K562 (cell line): ENCODE data around the gene CSNK1A1. TPM values are rescaled to one million over a fixed set of nuclear protein-coding genes. Genes with fewer than 3 reads are reported as not detected.

Experiments used
- ATAC-seq: fragments of 200-7000 bp; cut with Tn5 transposase; 3 replicates; pipeline ENCODE4 v1.9.1; 2020; ENCODE audit warnings: moderate library complexity
- BruUV-seq: library from RNA; stranded (reverse); fragments of 400-500 nt; replicated peaks from 2 replicates; lab custom pipeline; 2021; lab: Mats Ljungman, UMichigan
- CTCF ChIA-PET: fragments of 300-600 bp; formaldehyde crosslinking; extraction: SDS; loops from one replicate; lab custom pipeline; 2021; ENCODE audit warnings: low intra/inter-chr PET ratio; lab: Yijun Ruan, JAX
- POLR2A ChIA-PET: fragments of 300-600, 350-650 bp; sonication (Branson Sonifier 250); formaldehyde crosslinking; extraction: SDS; loops from one replicate; lab custom pipeline; 2021; ENCODE audit warnings: antibody characterized with exemption, inconsistent platforms; lab: Yijun Ruan, JAX
- DNase-seq, 4 experiments: peaks; one replicate each; pipeline versions ENCODE4 v3.0.0 to v3.0.0-alpha.2; 2011 to 2018; ENCODE audit warnings: low spot score in 3 of 4, mixed read lengths in 3 of 4; ENCODE audit errors: extremely low read depth in 1 of 4
- FAIRE-seq: peaks from 2 replicates; lab custom pipeline; 2011; peaks lifted over from hg19 to GRCh38; lab: Jason Lieb, UNC
- H2AFZ ChIP-seq: 2 replicates; pipeline ENCODE4 v1.6.0; 2011; ENCODE audit warnings: low read depth, low read length, control low read depth, inconsistent platforms
- H3K27ac ChIP-seq: fragments of 200-600 bp; 3 replicates; pipeline ENCODE4 v1.8.0; 2011; ENCODE audit warnings: low read depth, mild to moderate bottlenecking, control low read depth, inconsistent platforms, low read length, moderate library complexity, mixed read lengths; ENCODE audit errors: extremely low read depth
- H3K27me3 ChIP-seq, 2 experiments: fragments of 300-600 bp in 1 of 2; 2 replicates in 1 of 2; 3 replicates in 1 of 2; pipeline versions ENCODE4 v1.6.0 to v1.8.0; 2011; ENCODE audit warnings: inconsistent platforms in 2 of 2, low read length in 2 of 2, mild to moderate bottlenecking in 1 of 2, mixed read lengths in 1 of 2, moderate library complexity in 1 of 2; ENCODE audit not compliant: control insufficient read depth in 2 of 2, insufficient read depth in 2 of 2
- H3K36me3 ChIP-seq: fragments of 300-600 bp; 3 replicates; pipeline ENCODE4 v1.8.0; 2011; ENCODE audit warnings: mild to moderate bottlenecking, low read length, inconsistent platforms; ENCODE audit not compliant: control insufficient read depth, insufficient read depth
- H3K4me1 ChIP-seq, 2 experiments: fragments of 200-600 bp in 1 of 2; replicated peaks in 1 of 2; 2 replicates in 1 of 2; 3 replicates in 1 of 2; pipeline versions ENCODE4 v1.5.1 to v1.8.0; 2011; ENCODE audit warnings: inconsistent platforms in 2 of 2, low read length in 2 of 2, mild to moderate bottlenecking in 1 of 2, mixed read lengths in 1 of 2, moderate library complexity in 1 of 2; ENCODE audit not compliant: control insufficient read depth in 2 of 2, insufficient read depth in 2 of 2
- H3K4me2 ChIP-seq: 2 replicates; pipeline ENCODE4 v1.6.1; 2011; ENCODE audit warnings: low read length, control low read depth, inconsistent platforms, mixed read lengths; ENCODE audit not compliant: insufficient read depth
- H3K4me3 ChIP-seq: fragments of 200-600 bp; sonication (generic), shearing (Covaris generic); 2 replicates; pipeline ENCODE4 v1.5.1; 2016; ENCODE audit warnings: control low read depth, inconsistent platforms
- H3K79me2 ChIP-seq: fragments of 200-600 bp; 3 replicates; pipeline ENCODE4 v1.8.0; 2011; ENCODE audit warnings: low read length, inconsistent platforms; ENCODE audit not compliant: control insufficient read depth, insufficient read depth
- H3K9ac ChIP-seq, 2 experiments: 2 replicates each; pipeline versions ENCODE4 v1.6.0 to v1.6.1; 2011; ENCODE audit warnings: low read depth in 2 of 2, low read length in 2 of 2, control low read depth in 1 of 2, inconsistent platforms in 1 of 2, mild to moderate bottlenecking in 1 of 2, mixed read lengths in 1 of 2; ENCODE audit not compliant: insufficient read depth in 1 of 2
- H3K9me1 ChIP-seq: one replicate; pipeline ENCODE4 v1.6.0; 2011; ENCODE audit warnings: inconsistent platforms, mild to moderate bottlenecking, low read length, moderate library complexity; ENCODE audit not compliant: control insufficient read depth, insufficient read depth
- H3K9me3 ChIP-seq: replicated peaks from 2 replicates; pipeline ENCODE4 v1.5.1; 2011; ENCODE audit warnings: low read depth, low read length, inconsistent platforms; ENCODE audit not compliant: control insufficient read depth, insufficient read depth
- H4K20me1 ChIP-seq: replicated peaks from 2 replicates; pipeline ENCODE4 v1.6.1; 2011; ENCODE audit warnings: low read length, inconsistent platforms, mixed read lengths; ENCODE audit not compliant: control insufficient read depth, insufficient read depth
- ATF3 ChIP-seq, 2 experiments: fragments of 450-650 bp in 1 of 2; sonication (generic) in 1 of 2; formaldehyde crosslinking in 1 of 2; IDR thresholded peaks in 1 of 2; conservative IDR thresholded peaks in 1 of 2; 2 replicates each; pipeline versions ENCODE4 v1.6.1 to v1.8.1; 2016 to 2023; ENCODE audit warnings: mild to moderate bottlenecking in 2 of 2, moderate library complexity in 2 of 2, inconsistent platforms in 1 of 2, missing genetic modification reagents in 1 of 2
- CEBPG ChIP-seq, 3 experiments: fragments of 200-800 bp in 1 of 3; sonication (Bioruptor generic) in 1 of 3; sonication (generic) in 1 of 3; formaldehyde crosslinking in 1 of 3; IDR thresholded peaks in 2 of 3; conservative IDR thresholded peaks in 1 of 3; 2 replicates each; pipeline versions ENCODE4 v1.6.1 to v1.8.0; 2016 to 2022; ENCODE audit warnings: missing compliant biosample characterization in 2 of 3, missing genetic modification characterization in 2 of 3, mild to moderate bottlenecking in 1 of 3, missing genetic modification reagents in 1 of 3
- DIDO1 ChIP-seq: fragments of 450-650 bp; IDR thresholded peaks from 2 replicates; pipeline ENCODE4 v1.6.1; 2016; ENCODE audit warnings: low read depth, missing biosample characterization, missing genetic modification characterization
- HNRNPH1 ChIP-seq: fragments of 200-400 bp; formaldehyde crosslinking; optimal IDR thresholded peaks from 2 replicates; pipeline ENCODE3; 2017; ENCODE audit warnings: low read depth, mild to moderate bottlenecking, low read length, moderate library complexity
- KDM1A ChIP-seq, 2 experiments: fragments of 450-650 bp; IDR thresholded peaks; 2 replicates each; pipeline ENCODE4 v1.6.1; 2016; ENCODE audit warnings: mild to moderate bottlenecking in 2 of 2
- POLR2AphosphoS5 ChIP-seq: IDR thresholded peaks from 2 replicates; pipeline ENCODE4 v1.6.1; 2011; ENCODE audit warnings: mild to moderate bottlenecking, low read depth, low read length, moderate library complexity; ENCODE audit not compliant: control insufficient read depth, insufficient read depth
- TRIM25 ChIP-seq: fragments of 450-650 bp; IDR thresholded peaks from 2 replicates; pipeline ENCODE4 v1.7.0; 2016; ENCODE audit warnings: borderline replicate concordance
- ZNF280A ChIP-seq: fragments of 450-650 bp; IDR thresholded peaks from 2 replicates; pipeline ENCODE4 v1.6.1; 2018; ENCODE audit warnings: mild to moderate bottlenecking, low read depth; ENCODE audit not compliant: partially characterized antibody
- ZNF347 ChIP-seq: fragments of 450-650 bp; formaldehyde crosslinking; IDR thresholded peaks from 2 replicates; pipeline ENCODE4 v1.4.0; 2020; ENCODE audit warnings: low read depth, mild to moderate bottlenecking, moderate library complexity
- WGBS: fragments of 100-300 bp; shearing (Covaris generic); methylation state at CpG from one replicate; pipeline ENCODE4 v1.1.6; 2016; ENCODE audit warnings: low coverage, mixed read lengths; ENCODE audit not compliant: insufficient coverage; ENCODE audit errors: missing lambda C conversion rate; 5-methylcytosine and 5-hydroxymethylcytosine counted together
- in situ Hi-C: fragments of 300-500 bp; cut with MboI; formaldehyde crosslinking; loops from 4 replicates; pipeline ENCODE4 v1.15.0; 2018; ENCODE audit warnings: inconsistent platforms, mixed read lengths
- intact Hi-C: fragments of 100-400 bp; cut with micrococcal nuclease; formaldehyde crosslinking; loops from 2 replicates; pipeline ENCODE4 v1.14.2; 2022
- polyA plus RNA-seq, 8 experiments: library from polyadenylated mRNA; depleted of rRNA in 4 of 8; stranded (reverse) in 5 of 8; unstranded in 3 of 8; fragments of >200 nt; fragmentation: Nextera tagmentation in 2 of 8; fragmentation: Illumina TruSeq in 1 of 8; extraction: Ambion mirVana in 2 of 8; extraction: Trizol in 1 of 8; gene quantifications; 2 replicates each; pipeline versions ENCODE4 v1.2.1 to v1.2.3, GENCODE V29; 2011 to 2014; ENCODE audit warnings: inconsistent platforms in 1 of 8, missing spikeins in 1 of 8
- total RNA-seq, 7 experiments: library from RNA; depleted of rRNA in 6 of 7; stranded (reverse); fragments of >200 nt in 6 of 7; fragmentation: Illumina TruSeq in 2 of 7; extraction: Trizol in 2 of 7; gene quantifications; 2 replicates each; pipeline versions ENCODE4 v1.2.1 to v1.2.3, GENCODE V29; 2011 to 2021; ENCODE audit warnings: low replicate concordance in 1 of 7
- TF ChIP-seq, protein P1 (sequence below): fragments of 250-450 bp; sonication (Bioruptor Pico); IDR thresholded peaks from 2 replicates; pipeline ENCODE4 v1.4.0; 2020

CSNK1A1 gene
- total and polyA plus RNA-seq, 9 of the 15 experiments (the other 6 are each of a cell fraction or from before 2014, with no cell fraction given) = 49.1 to 196 (median 154) TPM

DNA sequence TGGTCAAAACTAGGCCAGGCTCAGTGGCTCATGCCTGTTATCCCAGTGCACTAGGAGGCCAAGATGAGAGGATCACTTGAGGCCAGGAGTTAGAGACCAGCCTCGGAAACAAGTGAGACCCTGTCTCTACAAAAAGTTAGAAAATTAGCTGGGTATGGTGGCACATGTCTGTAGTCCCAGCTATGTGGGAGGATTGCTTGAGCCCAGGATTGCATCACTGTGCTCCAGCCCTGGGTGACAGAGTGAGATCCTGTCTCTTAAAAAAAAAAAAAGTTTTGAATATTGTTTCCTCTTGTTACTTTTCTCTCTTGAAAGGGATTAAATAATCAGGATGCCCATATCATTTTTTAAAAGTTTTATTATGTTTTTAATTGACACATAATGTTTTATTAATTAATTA lies 37.7 kb upstream of the CSNK1A1 start:
- POLR2A ChIA-PET = interaction anchor here (1.2 kb wide), 1 partner anchor 16 kb away, joined by 3 read pairs; no protein-coding TSS in a partner anchor
- no peak overlapping the region for H3K4me3 ChIP-seq
- no peak overlapping the region for H3K9ac ChIP-seq
- no peaks in the 10 kb centered on the region for H3K79me2 ChIP-seq
- no peak overlapping the region for H3K4me2 ChIP-seq
- FAIRE-seq (no peak), DNase-seq (no peak), ATAC-seq (no peak)
- H4K20me1 ChIP-seq = no peaks in the 10 kb centered on the region
- no peak overlapping the region for H3K27ac ChIP-seq
- WGBS = 42% methylated on average over 1 of the region's 1 CpG
- CTCF ChIA-PET = no interaction called here
- H3K4me1 ChIP-seq = 0 out of 5 replicates have a peak, but pooled peaks cover 0 to 4% of the 10 kb centered on the region in 2 experiments
- H3K9me3 ChIP-seq = no peaks in the 10 kb centered on the region
- no peaks in the 10 kb centered on the region for H3K36me3 ChIP-seq
- in situ Hi-C loops = no loop called here
- no peaks in the 10 kb centered on the region for H3K9me1 ChIP-seq
- no peak overlapping the region for H2AFZ ChIP-seq
- no TSS peak for BruUV-seq
- peaks cover 3 to 4% of the 10 kb centered on the region in 2 experiments; a peak in 1 of 5 replicates for H3K27me3 ChIP-seq
- intact Hi-C loops = no loop called here
- TF ChIP-seq ZNF280A (no peak), CEBPG (CRISPR knock-in tag; IDR thresholded peaks at IDR 0.05) (peak; percentile 21; the same call in 1 of the 2 replicates), CEBPG (tag; conservative IDR thresholded peaks at IDR 0.05 in 1 of 2, IDR thresholded peaks at IDR 0.05 in 1 of 2) (peak; percentile 79 to 82), ZNF347 (CRISPR knock-in tag) (no peak), KDM1A (IDR thresholded peaks at IDR 0.05) (no peak), HNRNPH1 (no peak), ATF3 (IDR thresholded peaks at IDR 0.05) (peak; percentile 67), ATF3 (CRISPR knock-in tag; conservative IDR thresholded peaks at IDR 0.05) (no peak), POLR2AphosphoS5 (no peak), TRIM25 (no peak), DIDO1 (no peak)
- TF ChIP-seq, protein P1, sequence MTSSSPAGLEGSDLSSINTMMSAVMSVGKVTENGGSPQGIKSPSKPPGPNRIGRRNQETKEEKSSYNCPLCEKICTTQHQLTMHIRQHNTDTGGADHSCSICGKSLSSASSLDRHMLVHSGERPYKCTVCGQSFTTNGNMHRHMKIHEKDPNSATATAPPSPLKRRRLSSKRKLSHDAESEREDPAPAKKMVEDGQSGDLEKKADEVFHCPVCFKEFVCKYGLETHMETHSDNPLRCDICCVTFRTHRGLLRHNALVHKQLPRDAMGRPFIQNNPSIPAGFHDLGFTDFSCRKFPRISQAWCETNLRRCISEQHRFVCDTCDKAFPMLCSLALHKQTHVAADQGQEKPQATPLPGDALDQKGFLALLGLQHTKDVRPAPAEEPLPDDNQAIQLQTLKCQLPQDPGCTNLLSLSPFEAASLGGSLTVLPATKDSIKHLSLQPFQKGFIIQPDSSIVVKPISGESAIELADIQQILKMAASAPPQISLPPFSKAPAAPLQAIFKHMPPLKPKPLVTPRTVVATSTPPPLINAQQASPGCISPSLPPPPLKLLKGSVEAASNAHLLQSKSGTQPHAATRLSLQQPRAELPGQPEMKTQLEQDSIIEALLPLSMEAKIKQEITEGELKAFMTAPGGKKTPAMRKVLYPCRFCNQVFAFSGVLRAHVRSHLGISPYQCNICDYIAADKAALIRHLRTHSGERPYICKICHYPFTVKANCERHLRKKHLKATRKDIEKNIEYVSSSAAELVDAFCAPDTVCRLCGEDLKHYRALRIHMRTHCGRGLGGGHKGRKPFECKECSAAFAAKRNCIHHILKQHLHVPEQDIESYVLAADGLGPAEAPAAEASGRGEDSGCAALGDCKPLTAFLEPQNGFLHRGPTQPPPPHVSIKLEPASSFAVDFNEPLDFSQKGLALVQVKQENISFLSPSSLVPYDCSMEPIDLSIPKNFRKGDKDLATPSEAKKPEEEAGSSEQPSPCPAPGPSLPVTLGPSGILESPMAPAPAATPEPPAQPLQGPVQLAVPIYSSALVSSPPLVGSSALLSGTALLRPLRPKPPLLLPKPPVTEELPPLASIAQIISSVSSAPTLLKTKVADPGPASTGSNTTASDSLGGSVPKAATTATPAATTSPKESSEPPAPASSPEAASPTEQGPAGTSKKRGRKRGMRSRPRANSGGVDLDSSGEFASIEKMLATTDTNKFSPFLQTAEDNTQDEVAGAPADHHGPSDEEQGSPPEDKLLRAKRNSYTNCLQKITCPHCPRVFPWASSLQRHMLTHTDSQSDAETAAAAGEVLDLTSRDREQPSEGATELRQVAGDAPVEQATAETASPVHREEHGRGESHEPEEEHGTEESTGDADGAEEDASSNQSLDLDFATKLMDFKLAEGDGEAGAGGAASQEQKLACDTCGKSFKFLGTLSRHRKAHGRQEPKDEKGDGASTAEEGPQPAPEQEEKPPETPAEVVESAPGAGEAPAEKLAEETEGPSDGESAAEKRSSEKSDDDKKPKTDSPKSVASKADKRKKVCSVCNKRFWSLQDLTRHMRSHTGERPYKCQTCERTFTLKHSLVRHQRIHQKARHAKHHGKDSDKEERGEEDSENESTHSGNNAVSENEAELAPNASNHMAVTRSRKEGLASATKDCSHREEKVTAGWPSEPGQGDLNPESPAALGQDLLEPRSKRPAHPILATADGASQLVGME (CRISPR knock-in tag) = no peak
